Stomach (tissue), 4 donors: ENCODE measurements around the gene EIF2S1.

Source experiments
- POLR2AphosphoS5 ChIP-seq, 3 donors: sonication (generic); formaldehyde crosslinking; IDR thresholded peaks; one replicate each; pipeline ENCODE4 v1.6.1; 2016; ENCODE audit warnings: antibody characterized with exemption in 3 of 3
- TF ChIP-seq, protein P1 (sequence below), 7 experiments: fragments of 450-650 bp in 4 of 7; fragments of 200-600 bp in 3 of 7; sonication (generic) in 3 of 7; IDR thresholded peaks; one replicate each; pipeline ENCODE4 v1.5.1; 2016 to 2019; ENCODE audit warnings: antibody characterized with exemption in 7 of 7, control low read depth in 2 of 7, mild to moderate bottlenecking in 1 of 7

GRCh38 chr14:67345583-67345982 is 14.5 kb upstream of the EIF2S1 start:
- TF ChIP-seq, protein P1, sequence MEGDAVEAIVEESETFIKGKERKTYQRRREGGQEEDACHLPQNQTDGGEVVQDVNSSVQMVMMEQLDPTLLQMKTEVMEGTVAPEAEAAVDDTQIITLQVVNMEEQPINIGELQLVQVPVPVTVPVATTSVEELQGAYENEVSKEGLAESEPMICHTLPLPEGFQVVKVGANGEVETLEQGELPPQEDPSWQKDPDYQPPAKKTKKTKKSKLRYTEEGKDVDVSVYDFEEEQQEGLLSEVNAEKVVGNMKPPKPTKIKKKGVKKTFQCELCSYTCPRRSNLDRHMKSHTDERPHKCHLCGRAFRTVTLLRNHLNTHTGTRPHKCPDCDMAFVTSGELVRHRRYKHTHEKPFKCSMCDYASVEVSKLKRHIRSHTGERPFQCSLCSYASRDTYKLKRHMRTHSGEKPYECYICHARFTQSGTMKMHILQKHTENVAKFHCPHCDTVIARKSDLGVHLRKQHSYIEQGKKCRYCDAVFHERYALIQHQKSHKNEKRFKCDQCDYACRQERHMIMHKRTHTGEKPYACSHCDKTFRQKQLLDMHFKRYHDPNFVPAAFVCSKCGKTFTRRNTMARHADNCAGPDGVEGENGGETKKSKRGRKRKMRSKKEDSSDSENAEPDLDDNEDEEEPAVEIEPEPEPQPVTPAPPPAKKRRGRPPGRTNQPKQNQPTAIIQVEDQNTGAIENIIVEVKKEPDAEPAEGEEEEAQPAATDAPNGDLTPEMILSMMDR (IDR thresholded peaks at IDR 0.05) = no peak
- no peak for TF ChIP-seq POLR2AphosphoS5 (IDR thresholded peaks at IDR 0.05)
